CD4-positive, alpha-beta T cell treated with Interleukin-15 for 4 hours (primary cell): Measurements from ENCODE around the gene RALGAPB.
"Not testable (repeated sequence)": the region's sequence is repeated elsewhere in the genome, so short reads cannot be mapped to it uniquely, and the experiment has no call there.

Source experiments
- DNase-seq: peaks from one replicate; pipeline ENCODE4 v3.0.0-alpha.2; 2020; ENCODE audit warnings: low spot score

Gene RALGAPB

DNA sequence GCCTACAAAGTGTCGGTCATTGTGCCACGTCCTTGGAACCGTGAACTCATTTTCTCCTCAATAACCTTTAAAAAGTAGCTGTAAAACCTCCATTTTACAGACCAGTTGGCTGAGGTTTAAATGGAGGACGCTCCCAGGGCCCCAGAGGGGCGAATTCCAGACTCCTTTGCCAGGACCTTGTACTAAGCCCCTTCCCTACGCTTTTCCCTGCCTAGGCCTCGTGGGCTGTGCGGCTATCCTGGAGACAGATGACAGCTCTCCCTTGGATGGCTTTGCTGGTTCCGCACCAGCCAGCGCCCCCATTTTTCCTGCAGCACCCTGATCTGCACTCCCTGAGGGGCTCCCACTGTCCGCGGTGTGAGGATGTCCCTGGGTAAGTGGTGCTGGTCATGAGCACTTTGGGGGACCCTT lies 25.4 kb upstream of the RALGAPB start:
- DNase-seq, result no peak

DNA sequence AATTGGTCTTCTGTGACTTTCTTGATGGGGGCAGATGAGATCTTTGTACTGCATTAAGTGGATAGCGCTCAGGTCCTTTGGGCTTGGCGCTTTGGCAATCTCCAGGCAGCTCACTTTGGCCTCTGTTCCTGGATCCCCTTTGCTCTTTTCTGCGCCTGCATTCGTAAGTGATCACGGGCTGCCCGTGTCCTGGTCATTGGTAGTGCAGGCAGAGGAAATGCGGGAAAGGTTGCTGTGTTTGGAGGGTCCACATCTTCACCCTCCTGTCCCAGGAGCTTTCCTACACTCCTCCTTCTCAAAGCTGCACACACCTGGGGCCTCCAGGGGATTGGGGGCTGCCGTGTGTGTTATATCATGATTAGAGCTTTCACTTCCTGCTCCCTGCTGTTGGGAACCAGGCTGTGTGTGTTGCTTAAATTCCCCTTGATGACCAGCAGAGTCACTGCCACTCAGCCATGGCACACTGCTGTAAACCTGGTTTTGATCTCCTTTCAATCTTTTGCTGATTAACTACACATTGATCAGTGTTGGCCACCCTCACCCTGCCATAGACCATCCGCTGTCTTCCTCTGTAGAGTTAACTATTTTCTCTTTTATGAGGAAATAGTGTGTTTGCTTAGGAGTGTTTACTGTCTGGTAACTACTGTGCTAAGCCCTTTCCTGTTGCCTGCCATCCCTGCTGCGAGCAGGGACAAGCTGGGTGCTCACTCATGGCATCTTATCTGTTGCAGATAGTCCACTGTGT lies 24.5 kb upstream of the RALGAPB start:
- DNase-seq, result no peak

DNA sequence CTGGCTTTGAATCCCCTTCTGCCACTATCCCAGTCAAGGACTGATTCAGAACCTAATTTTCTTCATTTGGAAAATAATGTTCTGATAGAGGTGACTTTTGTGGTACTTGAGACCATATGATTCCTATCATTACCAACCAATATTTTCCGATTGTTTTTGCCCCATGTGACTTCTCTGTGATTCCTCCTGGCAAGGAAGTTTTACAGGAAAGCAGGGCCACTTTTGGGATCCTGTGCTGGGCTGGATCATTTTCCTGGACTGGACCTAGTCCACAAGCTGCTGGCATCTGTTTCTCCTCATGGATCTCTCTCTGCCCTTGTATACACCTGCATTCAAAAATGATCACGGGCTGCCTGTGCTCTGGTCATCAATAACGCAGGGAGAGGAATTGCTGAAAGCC lies 23.6 kb upstream of the RALGAPB start:
- DNase-seq, result no peak

DNA sequence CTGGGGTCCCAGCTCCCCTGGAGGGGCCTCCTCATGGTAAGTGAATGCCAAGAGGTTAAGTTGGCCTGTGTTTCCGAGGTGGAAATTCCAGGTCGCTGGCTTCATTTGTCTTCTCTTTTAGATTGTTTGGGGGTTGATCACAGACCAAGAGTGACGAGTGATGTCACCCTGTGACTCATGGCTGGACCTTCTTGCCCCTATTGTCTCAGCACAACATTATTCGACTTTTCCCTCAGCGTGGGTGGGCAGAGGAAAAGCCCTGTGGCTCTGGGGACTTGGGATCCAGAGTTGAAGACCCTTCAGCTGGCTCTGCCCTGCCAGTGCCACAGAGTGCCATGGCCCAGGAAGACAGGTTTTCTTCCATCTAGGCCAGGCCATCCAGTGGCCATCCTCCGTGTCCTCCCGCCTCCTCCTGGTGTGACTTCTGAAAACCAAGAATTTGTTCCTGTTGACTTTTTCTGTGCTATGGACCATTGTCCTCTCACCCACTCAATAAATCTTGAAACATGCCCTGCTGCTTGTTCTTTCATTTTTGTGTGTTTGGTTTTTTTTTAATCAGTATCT lies 22.1 kb upstream of the RALGAPB start:
- no peak for DNase-seq

DNA sequence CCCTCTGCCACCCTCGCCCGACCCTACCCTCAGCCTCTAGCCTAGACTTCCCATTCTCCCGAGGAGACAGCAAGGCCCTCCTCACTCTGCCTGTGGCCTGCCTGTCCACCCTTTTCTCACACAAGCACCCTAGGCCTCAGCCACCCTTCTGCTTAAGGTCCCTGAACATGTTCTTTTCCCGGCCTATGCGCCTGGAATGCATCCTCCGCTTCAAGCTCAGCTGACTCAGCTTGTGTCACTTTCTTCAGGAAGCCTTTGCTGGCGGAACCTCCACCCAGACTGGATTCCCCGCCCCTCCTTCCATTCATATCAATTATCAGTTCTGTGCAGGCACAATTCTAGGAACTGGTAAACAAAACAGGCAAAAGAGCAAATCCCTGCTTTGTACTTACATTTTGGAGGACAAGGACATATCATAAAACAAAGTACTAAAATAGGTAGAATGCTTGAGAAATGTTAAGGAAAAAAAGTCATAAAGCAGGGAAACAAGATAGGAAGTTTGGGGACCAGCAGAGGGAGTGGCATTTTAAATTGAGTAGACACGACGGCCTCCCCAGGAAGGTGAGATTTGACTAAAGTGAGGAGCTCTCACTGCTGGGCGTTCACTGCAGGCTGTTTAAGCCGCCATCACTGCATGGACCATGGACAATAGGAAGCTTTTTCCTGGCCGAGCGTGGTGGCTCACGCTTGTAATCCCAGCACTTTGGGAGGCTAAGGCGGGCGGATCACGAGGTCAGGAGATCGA lies 19.6 kb upstream of the RALGAPB start:
- no peak for DNase-seq

DNA sequence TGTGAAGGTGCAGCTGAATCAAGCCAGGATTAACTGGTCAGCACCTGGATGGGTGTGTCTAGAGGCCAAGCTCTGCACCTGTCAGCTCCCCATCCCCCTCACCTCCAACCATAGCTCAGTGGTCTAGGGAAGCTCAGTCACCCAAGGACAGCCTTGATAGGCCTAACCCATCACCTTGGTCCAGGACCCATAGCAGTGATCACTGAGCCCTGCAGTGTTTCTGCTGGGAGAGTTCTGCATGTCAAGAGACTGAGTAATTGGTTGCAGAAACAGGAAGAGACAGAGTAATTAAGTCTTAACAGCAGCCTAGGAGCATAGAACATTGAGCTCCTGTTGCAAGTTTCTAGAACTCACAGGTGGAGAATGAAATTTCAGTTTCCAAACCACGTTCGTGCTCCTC lies 18.7 kb upstream of the RALGAPB start:
- no peak for DNase-seq

DNA sequence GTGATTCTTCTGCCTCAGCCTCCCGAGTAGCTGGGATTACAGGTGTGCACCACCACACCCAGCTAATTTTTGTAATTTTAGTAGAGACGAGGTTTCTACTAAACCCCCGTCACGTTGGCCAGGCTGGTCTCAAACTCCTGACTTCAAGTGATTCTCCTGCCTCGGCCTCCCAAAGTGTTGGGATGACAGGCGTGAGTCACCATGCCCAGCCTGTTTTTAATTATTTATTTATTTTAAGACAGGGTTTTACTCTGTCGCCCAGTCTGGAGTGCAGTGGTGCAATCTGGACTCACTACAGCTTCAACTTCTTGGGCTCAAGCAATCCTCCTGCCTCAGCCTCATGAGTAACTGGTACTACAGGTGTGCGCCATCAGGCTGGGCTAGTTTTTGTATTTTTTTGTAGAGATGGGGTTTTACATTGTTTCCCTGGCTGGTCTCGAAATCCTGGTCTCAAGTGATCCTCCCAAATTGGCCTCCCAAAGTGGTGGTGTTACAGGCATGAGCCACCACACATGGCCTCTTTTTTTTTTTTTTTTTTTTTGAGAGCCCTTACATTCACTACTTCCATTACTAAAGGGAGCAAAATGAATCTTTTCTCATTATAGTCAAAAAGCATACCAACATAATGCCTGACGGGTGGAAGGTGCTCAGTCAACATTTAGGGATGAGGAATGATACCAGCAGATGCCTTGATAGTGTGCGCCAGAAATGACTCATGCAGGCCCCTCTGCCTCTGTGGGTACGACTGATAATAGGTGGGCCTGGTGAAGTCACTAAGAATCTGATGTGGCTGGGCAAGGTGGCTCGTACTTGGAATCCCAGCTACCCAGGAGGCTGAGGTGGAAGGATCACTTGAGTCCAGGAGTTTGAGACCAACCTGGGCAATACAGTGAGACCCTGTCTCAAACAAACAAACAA lies 17.8 kb upstream of the RALGAPB start:
- no peak for DNase-seq

DNA sequence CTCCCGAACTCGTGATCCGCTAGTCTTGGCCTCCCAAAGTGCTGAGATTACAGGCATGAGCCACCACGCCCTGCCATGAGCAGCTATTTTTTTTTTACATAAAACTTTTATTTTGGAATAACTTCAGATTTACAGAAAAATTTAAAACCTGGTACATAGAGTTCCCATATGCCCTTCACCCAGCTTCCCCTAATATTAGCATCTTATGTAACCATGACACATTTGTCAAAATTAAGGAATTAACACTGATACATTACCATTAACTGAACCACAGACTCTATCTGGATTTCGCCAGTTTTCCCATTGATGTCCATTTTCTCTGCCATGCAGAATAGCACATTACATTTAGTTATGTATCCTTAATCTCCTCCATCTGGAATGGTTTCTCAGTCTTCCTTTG lies 14.3 kb upstream of the RALGAPB start:
- DNase-seq, result no peak

DNA sequence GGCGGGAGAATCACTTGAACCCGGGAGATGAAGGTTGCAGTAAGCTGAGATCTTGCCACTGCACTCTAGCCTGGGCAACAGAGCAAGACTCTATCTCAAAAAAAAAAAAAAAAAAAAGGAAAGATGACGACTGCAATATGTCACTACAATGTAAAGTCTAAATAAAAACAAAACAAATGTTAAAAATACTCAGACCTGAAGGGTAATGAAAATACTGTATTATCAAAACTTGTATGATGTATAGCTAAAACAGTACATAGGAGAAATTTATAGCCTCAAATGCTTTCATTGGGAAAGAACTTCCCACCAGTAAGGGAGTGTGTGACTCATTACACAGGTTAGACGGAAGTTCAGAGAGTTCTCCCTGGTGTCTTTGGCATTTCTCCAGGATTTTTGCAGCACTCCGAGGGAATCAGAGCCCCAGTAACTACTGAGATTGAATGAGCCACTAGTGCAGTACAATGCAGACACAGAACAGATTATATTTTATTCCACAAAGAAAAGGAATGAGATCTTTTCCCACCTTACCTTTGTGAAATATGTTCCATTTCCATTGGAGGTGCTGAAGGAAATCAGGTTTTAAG lies 12.5 kb upstream of the RALGAPB start:
- no peak for DNase-seq

DNA sequence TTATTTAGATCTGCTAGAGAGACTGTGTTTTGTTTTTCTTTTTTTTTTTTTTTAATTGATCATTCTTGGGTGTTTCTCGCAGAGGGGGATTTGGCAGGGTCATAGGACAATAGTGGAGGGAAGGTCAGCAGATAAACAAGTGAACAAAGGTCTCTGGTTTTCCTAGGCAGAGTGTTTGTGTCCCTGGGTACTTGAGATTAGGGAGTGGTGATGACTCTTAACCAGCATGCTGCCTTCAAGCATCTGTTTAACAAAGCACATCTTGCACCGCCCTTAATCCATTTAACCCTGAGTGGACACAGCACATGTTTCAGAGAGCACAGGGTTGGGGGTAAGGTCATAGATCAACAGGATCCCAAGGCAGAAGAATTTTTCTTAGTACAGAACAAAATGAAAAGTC lies 12.0 kb upstream of the RALGAPB start:
- DNase-seq, result not testable (repeated sequence)

DNA sequence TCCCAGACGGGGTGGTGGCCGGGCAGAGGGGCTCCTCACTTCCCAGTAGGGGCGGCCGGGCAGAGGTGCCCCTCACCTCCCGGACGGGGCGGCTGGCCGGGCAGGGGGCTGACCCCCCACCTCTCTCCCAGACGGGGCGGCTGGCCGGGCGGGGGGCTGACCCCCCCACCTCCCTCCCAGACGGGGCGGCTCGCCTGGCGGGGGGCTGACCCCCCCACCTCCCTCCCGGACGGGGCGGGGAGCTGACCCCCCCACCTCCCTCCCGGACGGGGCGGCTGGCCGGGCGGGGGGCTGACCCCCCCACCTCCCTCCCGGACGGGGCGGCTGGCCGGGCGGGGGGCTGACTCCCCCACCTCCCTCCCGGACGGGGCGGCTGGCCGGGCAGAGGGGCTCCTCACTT lies 11.5 kb upstream of the RALGAPB start:
- not testable (repeated sequence) for DNase-seq

DNA sequence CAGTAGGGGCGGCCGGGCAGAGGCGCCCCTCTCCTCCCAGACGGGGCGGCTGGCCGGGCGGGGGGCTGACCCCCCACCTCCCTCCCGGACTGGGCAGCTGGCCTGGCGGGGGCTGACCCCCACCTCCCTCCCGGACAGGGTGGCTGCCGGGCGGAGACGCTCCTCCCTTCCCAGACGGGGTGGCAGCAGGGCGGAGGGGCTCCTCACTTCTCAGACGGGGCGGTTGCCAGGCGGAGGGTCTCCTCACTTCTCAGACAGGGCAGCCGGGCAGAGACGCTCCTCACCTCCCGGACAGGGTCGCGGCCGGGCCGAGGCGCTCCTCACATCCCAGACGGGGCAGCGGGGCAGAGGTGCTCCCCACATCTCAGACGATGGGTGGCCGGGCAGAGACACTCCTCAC lies 11.1 kb upstream of the RALGAPB start:
- DNase-seq, result not testable (repeated sequence)

DNA sequence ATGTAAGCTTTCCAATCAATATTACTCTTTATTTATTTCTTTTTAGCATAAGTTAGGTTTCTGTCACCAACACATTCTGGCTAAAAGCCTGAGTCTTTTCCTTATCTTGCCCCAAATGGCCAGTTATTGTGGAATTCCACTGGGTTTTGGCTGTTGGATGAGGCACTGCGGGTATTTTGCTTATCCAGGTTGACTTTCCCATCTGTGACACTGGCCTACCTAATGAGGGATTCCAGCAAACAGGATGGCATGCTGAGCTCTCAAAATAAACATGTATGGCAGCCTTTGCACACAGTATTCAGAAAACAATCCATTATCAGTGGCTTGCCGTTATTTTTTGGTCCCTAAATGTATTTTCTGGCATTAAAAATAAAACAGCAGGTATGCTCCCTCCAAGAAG lies 6.5 kb upstream of the RALGAPB start:
- DNase-seq, result no peak

DNA sequence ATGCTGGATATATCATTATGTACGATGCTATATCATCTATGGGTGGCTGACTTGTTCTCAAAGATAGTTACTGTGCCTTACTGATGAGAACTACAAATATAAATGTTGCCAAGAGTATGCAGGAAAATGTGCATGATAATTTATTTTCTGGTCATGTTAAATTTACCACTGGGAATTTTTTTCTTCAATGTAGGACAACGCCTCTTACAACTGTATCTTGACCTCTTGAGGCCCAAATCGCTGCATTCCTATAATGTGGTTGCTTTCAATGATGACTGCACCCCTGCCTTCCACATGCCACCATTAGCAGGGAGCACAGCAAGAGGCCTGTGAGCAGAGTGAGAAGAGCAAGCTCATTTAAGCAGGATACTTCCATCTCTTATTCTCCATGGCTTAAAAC lies 5.7 kb upstream of the RALGAPB start:
- no peak for DNase-seq

DNA sequence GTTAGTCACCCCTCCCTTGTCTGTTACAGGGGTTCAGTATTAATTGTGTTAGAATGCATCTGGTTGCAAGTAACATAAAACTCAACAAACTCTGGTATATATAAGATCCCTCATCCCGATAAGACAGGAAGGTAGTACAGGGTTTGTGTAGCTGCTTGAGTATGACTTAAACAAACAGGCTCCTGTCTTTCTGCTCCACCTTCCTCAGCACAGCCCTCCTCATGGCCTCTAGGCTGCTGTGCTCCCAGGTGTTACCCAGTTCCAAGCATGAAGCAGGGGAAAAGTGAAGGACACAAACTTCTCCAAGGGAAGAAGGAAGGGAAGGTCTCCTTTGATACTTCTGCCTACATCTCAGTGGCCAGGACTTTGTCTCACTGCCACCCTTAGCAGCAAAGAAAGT lies 1.4 kb upstream of the RALGAPB start:
- no peak for DNase-seq

DNA sequence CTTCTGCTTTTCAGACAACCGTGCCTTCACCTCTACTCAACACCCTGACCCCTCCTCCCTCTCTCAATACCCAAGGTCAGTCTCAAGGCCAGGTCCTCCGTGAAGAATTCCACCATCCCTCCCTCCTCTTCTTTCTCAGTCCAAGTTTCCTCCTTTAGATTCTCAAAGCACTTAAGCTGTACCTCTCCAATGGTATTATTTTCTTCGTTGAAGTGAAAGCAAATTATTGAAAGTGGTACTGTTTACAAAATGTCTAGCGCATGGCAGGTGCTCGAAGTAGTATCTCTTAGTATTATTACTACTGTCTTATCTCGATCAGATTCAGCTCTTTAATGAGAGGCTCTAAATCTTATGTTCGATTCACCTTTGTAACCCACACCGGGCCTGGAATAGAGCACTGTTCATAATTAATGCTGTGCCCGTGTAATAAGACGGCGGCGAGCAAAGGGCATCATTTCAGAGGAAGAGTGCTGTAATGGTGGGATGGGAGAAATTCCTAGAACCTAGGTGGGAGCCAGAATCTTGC lies 593 bp upstream of the RALGAPB start:
- DNase-seq, result no peak

DNA sequence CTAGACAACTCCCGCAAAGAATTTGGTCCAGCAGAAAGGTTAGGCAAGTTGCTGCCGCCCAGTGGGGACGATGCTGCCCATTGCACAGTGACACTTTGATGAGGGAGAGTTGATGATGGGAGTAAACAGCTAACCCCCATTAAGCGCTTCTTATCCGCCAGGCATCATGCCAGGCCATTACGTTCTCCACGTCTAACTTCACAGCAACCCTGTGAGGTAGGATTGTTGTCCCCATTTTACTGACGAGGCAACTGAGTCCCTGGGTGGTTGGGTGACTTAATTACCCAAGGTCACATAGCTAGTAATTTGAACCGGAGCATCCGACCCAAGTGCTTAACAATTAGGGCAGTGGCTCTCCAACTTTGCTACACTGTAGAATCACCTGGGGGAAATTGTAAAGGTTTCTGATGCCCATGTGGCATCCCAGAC lies 738 bp downstream of the RALGAPB start:
- DNase-seq, result no peak

DNA sequence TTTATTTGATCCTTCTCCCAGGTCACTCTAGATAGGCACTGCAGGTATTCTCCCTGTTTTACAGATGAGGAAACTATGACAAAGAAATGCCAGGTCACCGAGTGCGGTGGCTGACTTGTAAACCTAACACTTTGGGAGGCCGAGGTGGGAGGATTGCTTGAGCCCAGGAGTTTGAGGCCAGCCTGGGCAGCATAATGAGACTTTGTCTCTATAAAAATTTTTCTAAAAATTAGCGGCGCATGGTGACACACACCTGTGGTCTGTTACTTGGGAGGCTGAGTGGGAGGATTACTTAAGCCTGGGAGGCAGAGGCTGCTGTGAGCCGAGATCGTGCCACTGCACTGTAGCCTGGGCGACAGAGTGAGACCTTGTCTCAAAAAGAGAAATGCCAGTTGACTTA lies 5.1 kb downstream of the RALGAPB start:
- no peak for DNase-seq

DNA sequence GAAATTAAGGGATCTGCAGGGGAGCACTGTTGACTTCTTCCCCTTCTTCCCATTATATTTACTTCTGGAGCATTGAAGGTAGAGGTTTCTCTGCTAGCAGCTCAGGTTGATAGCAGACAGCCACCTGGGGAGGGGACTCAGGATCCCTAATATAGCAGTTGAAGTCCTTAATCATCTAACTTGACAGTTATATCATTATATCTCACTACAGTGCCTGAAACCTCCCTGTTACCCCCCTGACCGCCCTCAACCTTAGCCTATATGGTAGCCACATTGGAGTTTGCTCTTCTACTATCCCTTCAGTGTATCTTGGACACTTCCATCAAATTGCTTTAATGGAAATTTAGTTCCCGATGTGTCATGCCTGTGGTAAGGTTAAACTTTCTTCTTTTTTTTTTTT lies 7.0 kb downstream of the RALGAPB start:
- no peak for DNase-seq

DNA sequence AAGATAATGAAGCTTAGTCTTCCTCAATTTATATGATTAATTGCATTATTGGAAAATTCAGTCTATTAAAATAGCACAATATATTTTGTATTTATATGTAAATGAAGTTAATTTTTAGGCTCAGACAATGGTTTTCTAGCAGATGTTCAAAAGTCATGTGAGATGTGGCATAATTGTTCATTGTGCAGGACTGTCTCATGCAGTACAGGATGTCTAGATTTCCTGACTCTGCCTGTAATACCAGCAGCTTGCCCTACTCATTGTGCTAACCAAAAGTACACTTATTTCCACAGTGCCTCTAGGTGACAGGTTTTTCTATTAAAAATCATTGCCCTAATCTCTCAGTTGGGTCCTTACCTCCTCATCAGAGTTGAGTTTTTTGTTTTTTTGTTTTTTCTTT lies 12.4 kb downstream of the RALGAPB start:
- DNase-seq, result no peak

DNA sequence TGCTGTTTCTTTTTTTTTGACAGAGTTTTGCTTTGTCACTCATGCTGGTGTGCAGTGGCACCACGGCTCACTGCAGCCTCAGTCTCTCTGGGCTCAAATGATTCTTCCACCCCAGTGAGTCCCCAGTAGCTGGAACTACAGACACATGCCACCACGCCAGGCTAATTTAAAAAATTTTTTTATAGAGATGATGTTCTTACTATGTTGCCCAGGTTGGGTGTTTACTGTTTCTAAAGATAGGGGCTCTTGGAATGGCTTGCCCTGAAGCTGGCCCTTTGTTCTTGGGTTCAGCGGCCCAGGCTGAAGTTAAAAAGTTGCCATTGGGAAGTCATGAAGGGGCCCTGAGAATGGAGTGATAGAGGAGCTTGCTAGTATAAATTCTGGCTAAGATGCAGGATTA lies 16.5 kb downstream of the RALGAPB start:
- no peak for DNase-seq
